Thoracic aorta (tissue), 2 donors: ENCODE results near the gene SMCHD1. TPM values are rescaled to one million over a fixed set of nuclear protein-coding genes. Genes with fewer than 3 reads are reported as not detected.
"Not testable (repeated sequence)": the region's sequence is repeated elsewhere in the genome, so short reads cannot be mapped to it uniquely, and the experiment has no call there.

Experiments
- ATAC-seq: fragments of 150-250 bp; one replicate; pipeline ENCODE4 v1.8.0; 2017; ENCODE audit warnings: low read depth; ENCODE audit not compliant: insufficient number of reproducible peaks, low FRiP score
- DNase-seq: peaks from one replicate; pipeline ENCODE4 v3.0.0-alpha.2; 2020; ENCODE audit warnings: low spot score
- H3K27ac ChIP-seq, 2 donors: fragments of 200-600 bp; sonication (generic); 1 replicate in 1 of 2; 2 replicates in 1 of 2; pipeline ENCODE4 v1.5.1; 2016; ENCODE audit warnings: mild to moderate bottlenecking in 2 of 2, moderate library complexity in 2 of 2
- H3K27me3 ChIP-seq: fragments of 200-600 bp; sonication (generic); replicated peaks from 2 replicates; pipeline ENCODE4 v1.6.0; 2016; ENCODE audit warnings: mild to moderate bottlenecking; ENCODE audit not compliant: insufficient read depth
- H3K36me3 ChIP-seq: fragments of 200-600 bp; sonication (generic); one replicate; pipeline ENCODE4 v1.5.1; 2016
- H3K4me1 ChIP-seq, 2 donors: fragments of 200-600 bp; sonication (generic); 1 replicate in 1 of 2; 2 replicates in 1 of 2; pipeline versions ENCODE4 v1.5.1 to v1.6.0; 2016; ENCODE audit warnings: low read depth in 2 of 2, mild to moderate bottlenecking in 1 of 2; ENCODE audit not compliant: control insufficient read depth in 1 of 2
- H3K4me3 ChIP-seq: fragments of 200-600 bp; sonication (generic); 2 replicates; pipeline ENCODE4 v1.5.1; 2016; ENCODE audit warnings: mild to moderate bottlenecking
- H3K9me3 ChIP-seq: fragments of 200-600 bp; sonication (generic); 2 replicates; pipeline ENCODE4 v1.5.1; 2016
- total RNA-seq, 2 donors: library from RNA; depleted of rRNA; stranded (reverse); fragments of >200 nt; gene quantifications; one replicate each; pipeline versions ENCODE4 v1.1.0 to v1.2.3, GENCODE V29; 2016
- TF ChIP-seq, protein P1 (sequence below): fragments of 200-600 bp; sonication (generic); IDR thresholded peaks from one replicate; pipeline ENCODE4 v1.5.1; 2019; ENCODE audit warnings: antibody characterized with exemption

SMCHD1 gene
- total RNA-seq, 2 donors from 2014 or later, result 73.8 to 107 TPM

DNA sequence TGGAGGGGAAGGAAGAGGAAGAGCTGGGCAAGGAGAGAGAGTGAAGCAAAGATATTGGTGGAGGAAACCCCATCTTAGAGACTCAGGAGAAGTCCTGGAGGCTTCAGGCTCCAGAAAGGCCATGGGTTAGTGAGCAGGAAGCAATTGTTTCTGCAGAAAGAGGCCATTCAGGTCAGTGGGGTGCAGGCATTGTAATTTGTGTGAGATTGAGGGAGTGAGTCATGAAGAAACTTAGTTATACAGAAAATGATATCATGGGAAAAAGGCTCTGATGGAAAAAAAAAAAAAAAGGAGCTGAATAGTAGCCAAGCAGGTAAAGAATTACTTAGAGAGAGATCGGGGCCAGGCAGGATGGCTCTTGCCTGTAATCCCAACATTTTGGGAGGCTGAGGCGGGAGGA is 195.3 kb downstream of the SMCHD1 start:
- DNase-seq, result no peak
- Histone ChIP-seq H3K4me1 (peaks cover 11 to 31% of the 10 kb centered on the region in 2 donors), H3K27ac (no peak overlapping the region), H3K4me3 (no peak overlapping the region), H3K9me3 (no peaks in the 10 kb centered on the region), H3K27me3 (no peaks in the 10 kb centered on the region), H3K36me3 (no peaks in the 10 kb centered on the region)
- ATAC-seq, result no peak
- TF ChIP-seq, protein P1, sequence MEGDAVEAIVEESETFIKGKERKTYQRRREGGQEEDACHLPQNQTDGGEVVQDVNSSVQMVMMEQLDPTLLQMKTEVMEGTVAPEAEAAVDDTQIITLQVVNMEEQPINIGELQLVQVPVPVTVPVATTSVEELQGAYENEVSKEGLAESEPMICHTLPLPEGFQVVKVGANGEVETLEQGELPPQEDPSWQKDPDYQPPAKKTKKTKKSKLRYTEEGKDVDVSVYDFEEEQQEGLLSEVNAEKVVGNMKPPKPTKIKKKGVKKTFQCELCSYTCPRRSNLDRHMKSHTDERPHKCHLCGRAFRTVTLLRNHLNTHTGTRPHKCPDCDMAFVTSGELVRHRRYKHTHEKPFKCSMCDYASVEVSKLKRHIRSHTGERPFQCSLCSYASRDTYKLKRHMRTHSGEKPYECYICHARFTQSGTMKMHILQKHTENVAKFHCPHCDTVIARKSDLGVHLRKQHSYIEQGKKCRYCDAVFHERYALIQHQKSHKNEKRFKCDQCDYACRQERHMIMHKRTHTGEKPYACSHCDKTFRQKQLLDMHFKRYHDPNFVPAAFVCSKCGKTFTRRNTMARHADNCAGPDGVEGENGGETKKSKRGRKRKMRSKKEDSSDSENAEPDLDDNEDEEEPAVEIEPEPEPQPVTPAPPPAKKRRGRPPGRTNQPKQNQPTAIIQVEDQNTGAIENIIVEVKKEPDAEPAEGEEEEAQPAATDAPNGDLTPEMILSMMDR, result no peak

DNA sequence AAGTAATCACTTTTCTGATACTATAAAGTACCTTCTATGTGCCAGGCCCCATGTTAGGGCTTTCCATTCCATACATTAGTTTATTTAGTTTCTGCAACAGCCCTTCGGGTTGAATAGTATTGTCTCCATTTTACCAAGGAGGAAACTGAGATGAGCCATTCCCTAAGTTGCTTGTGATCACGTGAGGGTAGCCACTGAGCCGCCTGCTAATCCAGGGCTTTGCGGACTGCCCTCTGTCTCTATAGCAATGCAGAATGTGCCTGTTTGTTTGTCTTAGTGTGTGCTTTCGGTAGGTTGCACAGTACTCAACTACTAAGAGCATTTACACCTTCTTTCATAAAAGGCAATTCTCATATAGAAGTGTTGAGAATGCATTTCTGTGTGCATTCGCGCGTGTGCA is 196.2 kb downstream of the SMCHD1 start:
- DNase-seq (no peak), ATAC-seq (no peak)
- Histone ChIP-seq H3K36me3 (no peaks in the 10 kb centered on the region), H3K4me1 (peaks cover 12 to 34% of the 10 kb centered on the region in 2 donors), H3K27me3 (no peaks in the 10 kb centered on the region), H3K27ac (no peak overlapping the region), H3K4me3 (no peak overlapping the region), H3K9me3 (no peaks in the 10 kb centered on the region)
- TF ChIP-seq, protein P1, result no peak

DNA sequence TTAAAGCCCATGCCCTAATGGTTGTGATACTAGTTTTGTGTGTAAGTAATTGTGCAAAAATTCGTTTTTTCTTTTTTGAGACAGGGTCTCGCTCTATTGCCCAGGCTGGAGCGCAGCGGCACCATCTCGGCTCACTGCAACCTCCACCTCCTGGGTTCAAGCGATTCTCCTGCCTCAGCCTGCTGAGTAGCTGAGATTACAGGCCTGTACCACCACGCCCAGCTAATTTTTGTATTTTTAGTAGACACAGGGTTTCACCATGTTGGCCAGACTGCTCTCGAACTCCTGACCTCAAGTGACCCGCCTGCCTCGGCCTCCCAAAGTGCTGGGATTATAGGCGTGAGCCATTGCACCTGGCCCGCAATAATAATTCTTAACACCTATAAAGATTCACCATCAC is 196.9 kb downstream of the SMCHD1 start:
- H3K4me1 ChIP-seq, result peaks cover 19 to 37% of the 10 kb centered on the region in 2 donors
- not testable (repeated sequence) for H3K27me3 ChIP-seq, H3K27ac ChIP-seq, H3K9me3 ChIP-seq, ATAC-seq, DNase-seq, H3K4me3 ChIP-seq, H3K36me3 ChIP-seq

DNA sequence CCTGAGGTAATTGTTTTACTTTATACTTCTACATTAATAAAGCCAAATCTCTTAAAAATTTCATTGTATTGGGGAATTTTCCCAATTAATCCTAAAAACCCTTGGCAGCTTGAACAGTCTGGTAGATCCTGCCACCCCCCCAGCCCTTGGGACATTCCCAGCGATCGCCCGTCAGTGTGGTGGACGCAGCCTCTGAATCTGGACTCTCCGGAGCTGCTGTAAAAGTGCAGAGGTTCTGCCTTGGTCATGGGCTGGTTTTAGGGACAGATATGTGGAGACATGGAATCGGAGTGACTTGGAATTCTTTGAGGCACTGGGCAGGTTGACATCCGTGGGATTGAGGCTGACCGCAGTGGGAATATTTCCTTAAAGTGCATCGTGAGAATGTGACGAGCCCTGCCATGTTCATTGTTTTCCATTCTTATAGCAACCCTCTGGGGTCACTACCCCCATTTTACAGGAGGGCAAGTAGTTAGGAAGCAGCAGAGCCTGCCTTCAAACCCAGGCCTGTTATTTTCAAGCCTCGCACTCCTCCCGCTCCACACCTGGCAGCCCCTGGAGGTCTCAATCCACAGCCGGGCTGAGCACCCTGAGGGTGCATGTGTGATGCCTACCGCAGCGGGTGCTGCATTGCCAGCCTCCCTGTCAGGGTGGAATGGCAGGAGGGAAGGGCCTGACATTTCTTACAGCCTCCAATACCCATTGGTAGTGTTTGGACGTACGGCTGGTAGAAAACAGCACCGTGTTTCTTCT is 197.8 kb downstream of the SMCHD1 start:
- TF ChIP-seq, protein P1, result no peak
- Histone ChIP-seq H3K4me1 (peaks cover 19 to 36% of the 10 kb centered on the region in 2 donors), H3K9me3 (no peaks in the 10 kb centered on the region), H3K27ac (peak overlapping the region in 1 of 2 donors; percentile 28), H3K36me3 (no peaks in the 10 kb centered on the region), H3K4me3 (no peak overlapping the region), H3K27me3 (no peaks in the 10 kb centered on the region)
- no peak for DNase-seq
- no peak for ATAC-seq

DNA sequence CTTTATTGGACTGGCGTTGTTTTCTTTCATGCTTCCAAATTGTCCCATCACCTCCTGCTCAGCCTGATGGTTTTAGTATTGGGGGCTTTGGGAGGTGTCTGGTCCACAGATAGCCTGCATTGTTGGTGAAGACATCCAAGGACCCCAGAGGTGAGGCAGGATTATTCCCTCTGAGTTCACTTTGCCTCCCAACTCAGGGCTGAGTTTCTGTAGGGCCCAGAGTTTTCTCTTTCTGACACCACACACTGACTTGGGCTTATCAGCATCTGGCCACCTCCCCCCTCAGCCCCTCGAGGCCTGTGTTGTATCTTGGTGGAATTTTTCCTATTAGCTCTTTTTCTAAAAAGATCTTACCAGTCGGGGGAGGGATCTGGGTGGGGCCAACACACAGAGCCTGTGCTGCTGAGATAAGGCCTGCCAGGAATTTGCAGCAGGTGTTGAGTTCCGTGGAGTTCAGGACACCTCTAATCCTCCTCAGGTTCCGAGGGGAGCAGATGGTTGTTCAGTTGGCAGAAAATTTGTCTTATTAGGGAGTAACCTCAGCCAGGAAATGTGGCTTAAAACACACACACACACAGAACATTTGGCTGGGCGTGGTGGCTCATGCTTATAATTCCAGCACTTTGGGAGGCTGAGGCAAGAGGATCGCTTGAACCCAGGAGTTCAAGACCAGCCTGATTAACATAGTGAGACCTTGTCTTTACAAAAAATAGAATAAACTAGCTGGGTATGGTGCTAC is 198.6 kb downstream of the SMCHD1 start:
- TF ChIP-seq, protein P1, result no peak
- Histone ChIP-seq H3K27ac (peak overlapping the region; percentile 45 to 51), H3K9me3 (no peaks in the 10 kb centered on the region), H3K4me3 (no peak overlapping the region), H3K36me3 (no peaks in the 10 kb centered on the region), H3K27me3 (no peaks in the 10 kb centered on the region), H3K4me1 (peaks cover 19 to 36% of the 10 kb centered on the region in 2 donors)
- DNase-seq (no peak), ATAC-seq (no peak)

Other genes with a start within 250 kb of the SMCHD1 start
- gene METTL4, start 84.2 kb upstream of the SMCHD1 start, total RNA-seq, result 10 to 100 TPM in 1 of 2 donors, 1 to 10 TPM in 1; 8.3 to 12.2 TPM
- 1 to 10 TPM in 1 of 2 donors, not detected in 1; 1.6 TPM for gene NDC80, start 84.2 kb upstream of the SMCHD1 start, total RNA-seq
- 10 to 100 TPM; 22.6 to 27.4 TPM for gene EMILIN2, start 191.3 kb downstream of the SMCHD1 start, total RNA-seq